Smooth muscle cell (in vitro differentiated cells): ENCODE data around the gene CERS6. TPM values are rescaled to one million over a fixed set of nuclear protein-coding genes. Genes with fewer than 3 reads are reported as not detected.

ENCODE experiments used
- DNase-seq: peaks from one replicate; lab custom pipeline; 2025; ENCODE audit not compliant: unreplicated experiment; lab: John Stamatoyannopoulos, UW
- H2AFZ ChIP-seq: fragments of 200-600 bp; sonication (generic); 2 replicates; pipeline ENCODE4 v1.6.0; 2016; ENCODE audit warnings: antibody characterized with exemption, low read depth, mild to moderate bottlenecking
- H3F3A ChIP-seq: fragments of 200-600 bp; sonication (generic); 2 replicates; pipeline ENCODE4 v1.6.0; 2017; ENCODE audit warnings: antibody characterized with exemption, low read depth
- H3K27ac ChIP-seq: fragments of 200-600 bp; sonication (generic); 2 replicates; pipeline ENCODE4 v1.5.1; 2016; ENCODE audit warnings: low read depth, mild to moderate bottlenecking
- H3K27me3 ChIP-seq: fragments of 200-600 bp; sonication (generic); 2 replicates; pipeline ENCODE4 v1.6.1; 2016; ENCODE audit warnings: low read depth, mild to moderate bottlenecking
- H3K36me3 ChIP-seq: fragments of 200-600 bp; sonication (generic); 2 replicates; pipeline ENCODE4 v1.5.1; 2016; ENCODE audit warnings: low read depth
- H3K4me1 ChIP-seq: fragments of 200-600 bp; sonication (generic); 2 replicates; pipeline ENCODE4 v1.5.1; 2016; ENCODE audit warnings: low read depth
- H3K4me2 ChIP-seq: fragments of 200-600 bp; sonication (generic); 2 replicates; pipeline ENCODE4 v1.6.0; 2016; ENCODE audit warnings: mild to moderate bottlenecking
- H3K4me3 ChIP-seq: fragments of 200-600 bp; sonication (generic); 2 replicates; pipeline ENCODE4 v1.5.1; 2016; ENCODE audit warnings: mild to moderate bottlenecking
- H3K79me2 ChIP-seq: fragments of 200-600 bp; sonication (generic); 2 replicates; pipeline ENCODE4 v1.6.0; 2016; ENCODE audit warnings: low read depth, mild to moderate bottlenecking
- H3K9ac ChIP-seq: fragments of 200-600 bp; sonication (generic); 2 replicates; pipeline ENCODE4 v1.6.0; 2016; ENCODE audit warnings: low read depth
- H3K9me3 ChIP-seq: fragments of 200-600 bp; sonication (generic); replicated peaks from 2 replicates; pipeline ENCODE4 v1.5.1; 2016; ENCODE audit warnings: low read depth
- H4K20me1 ChIP-seq: fragments of 200-600 bp; sonication (generic); 2 replicates; pipeline ENCODE4 v1.6.0; 2016; ENCODE audit warnings: low read depth
- CTCF ChIP-seq: fragments of 200-600 bp; sonication (generic); IDR thresholded peaks from 2 replicates; pipeline ENCODE4 v1.5.1; 2017; ENCODE audit warnings: borderline replicate concordance, mild to moderate bottlenecking, antibody characterized with exemption; ENCODE audit not compliant: insufficient read depth, poor library complexity, severe bottlenecking
- WGBS: methylation state at CpG from one replicate; pipeline ENCODE4 v1.1.7; 2016; ENCODE audit warnings: low lambda C conversion rate; 5-methylcytosine and 5-hydroxymethylcytosine counted together
- polyA plus RNA-seq: library from polyadenylated mRNA; unstranded; fragments of >200 nt; fragmentation: Nextera tagmentation; extraction: Ambion mirVana; gene quantifications from 2 replicates; pipeline ENCODE4 v1.2.1, GENCODE V29; 2016
- total RNA-seq: library from RNA; depleted of rRNA; stranded (reverse); fragments of >200 nt; gene quantifications from 2 replicates; pipeline ENCODE4 v1.2.3, GENCODE V29; 2014

Gene CERS6
- total and polyA plus RNA-seq, 2 experiments from 2014 or later = 9.2 to 26.6 TPM

- peaks cover 2% of the 10 kb centered on the region for H3K79me2 ChIP-seq
- H3F3A ChIP-seq = no peaks in the 10 kb centered on the region
- H3K9ac ChIP-seq = no peak overlapping the region
- 93% methylated on average over 6 of the region's 6 CpGs for WGBS
- no peaks in the 10 kb centered on the region for H3K27me3 ChIP-seq
- no peaks in the 10 kb centered on the region for H3K36me3 ChIP-seq
- H3K4me3 ChIP-seq = no peak overlapping the region
- H3K4me1 ChIP-seq = peaks cover 6% of the 10 kb centered on the region
- H3K4me2 ChIP-seq = no peak overlapping the region
- DNase-seq = no peak
- H3K27ac ChIP-seq = no peak overlapping the region
- H3K9me3 ChIP-seq = no peaks in the 10 kb centered on the region
- H2AFZ ChIP-seq = no peak overlapping the region
- no peak for TF ChIP-seq CTCF
- no peaks in the 10 kb centered on the region for H4K20me1 ChIP-seq
Observed at GRCh38 chr2:168596881-168597655, 141.0 kb downstream of the CERS6 start.

GRCh38 chr2:168599738-168600137 is 143.7 kb downstream of the CERS6 start:
- TF ChIP-seq CTCF = no peak
- peaks cover 6% of the 10 kb centered on the region for H3K79me2 ChIP-seq
- H3K9ac ChIP-seq = no peak overlapping the region
- no peaks in the 10 kb centered on the region for H3K36me3 ChIP-seq
- no peaks in the 10 kb centered on the region for H3F3A ChIP-seq
- H2AFZ ChIP-seq = no peak overlapping the region
- H3K4me3 ChIP-seq = no peak overlapping the region
- 100% methylated on average over 1 of the region's 1 CpG for WGBS
- no peak overlapping the region for H3K4me2 ChIP-seq
- no peaks in the 10 kb centered on the region for H4K20me1 ChIP-seq
- H3K4me1 ChIP-seq = peaks cover 5% of the 10 kb centered on the region
- no peak for DNase-seq
- no peaks in the 10 kb centered on the region for H3K9me3 ChIP-seq
- H3K27ac ChIP-seq = no peak overlapping the region
- H3K27me3 ChIP-seq = no peaks in the 10 kb centered on the region

- H3K9me3 ChIP-seq = no peaks in the 10 kb centered on the region
- H3K4me2 ChIP-seq = no peak overlapping the region
- no peak overlapping the region for H3K4me3 ChIP-seq
- TF ChIP-seq CTCF = no peak
- H3K79me2 ChIP-seq = peaks cover 6% of the 10 kb centered on the region
- WGBS = 92% methylated on average over 2 of the region's 2 CpGs
- no peaks in the 10 kb centered on the region for H4K20me1 ChIP-seq
- no peaks in the 10 kb centered on the region for H3F3A ChIP-seq
- H3K27ac ChIP-seq = no peak overlapping the region
- H2AFZ ChIP-seq = no peak overlapping the region
- DNase-seq = no peak
- H3K9ac ChIP-seq = no peak overlapping the region
- no peaks in the 10 kb centered on the region for H3K36me3 ChIP-seq
- H3K27me3 ChIP-seq = no peaks in the 10 kb centered on the region
- no peaks in the 10 kb centered on the region for H3K4me1 ChIP-seq
Observed at GRCh38 chr2:168600949-168601348, 144.9 kb downstream of the CERS6 start.

- no peak overlapping the region for H3K27ac ChIP-seq
- H3K9ac ChIP-seq = no peak overlapping the region
- H3F3A ChIP-seq = no peaks in the 10 kb centered on the region
- DNase-seq = no peak
- TF ChIP-seq CTCF = no peak
- no peaks in the 10 kb centered on the region for H4K20me1 ChIP-seq
- H3K9me3 ChIP-seq = no peaks in the 10 kb centered on the region
- no peak overlapping the region for H3K4me3 ChIP-seq
- 98% methylated on average over 3 of the region's 3 CpGs for WGBS
- no peaks in the 10 kb centered on the region for H3K36me3 ChIP-seq
- peaks cover 6% of the 10 kb centered on the region for H3K79me2 ChIP-seq
- no peaks in the 10 kb centered on the region for H3K4me1 ChIP-seq
- no peak overlapping the region for H2AFZ ChIP-seq
- no peak overlapping the region for H3K4me2 ChIP-seq
- H3K27me3 ChIP-seq = no peaks in the 10 kb centered on the region
Observed at GRCh38 chr2:168601741-168602140, 145.7 kb downstream of the CERS6 start.
